Heart right ventricle (tissue), 16 donors: ENCODE measurements around the gene HDAC8. TPM values are rescaled to one million over a fixed set of nuclear protein-coding genes. Genes with fewer than 3 reads are reported as not detected.
A peak's percentile ranks its signal among the peaks of the same experiment; 100 is the strongest.

Experiments used
- ATAC-seq, 8 donors: fragments of 200-7000 bp; cut with Tn5 transposase; one replicate each; pipeline ENCODE4 v1.9.1; 2020; ENCODE audit warnings: mild to moderate bottlenecking in 8 of 8, moderate library complexity in 8 of 8, moderate number of reproducible peaks in 1 of 8
- DNase-seq, 2 donors: peaks; one replicate each; pipeline ENCODE4 v3.0.0-alpha.2; 2020
- H3K27ac ChIP-seq, 10 donors: fragments of 200-600 bp; sonication (generic) in 2 of 10; one replicate each; pipeline versions ENCODE4 v1.5.0 to v1.8.0; 2020 to 2022; ENCODE audit warnings: mild to moderate bottlenecking in 3 of 10
- H3K27me3 ChIP-seq, 7 donors: fragments of 200-600 bp; one replicate each; pipeline ENCODE4 v1.8.0; 2021 to 2022; ENCODE audit warnings: mild to moderate bottlenecking in 2 of 7
- H3K36me3 ChIP-seq, 9 donors: fragments of 200-600 bp; sonication (generic) in 1 of 9; one replicate each; pipeline versions ENCODE4 v1.5.0 to v1.8.0; 2020 to 2022; ENCODE audit warnings: mild to moderate bottlenecking in 2 of 9
- H3K4me1 ChIP-seq, 9 donors: fragments of 200-600 bp; sonication (generic) in 1 of 9; one replicate each; pipeline versions ENCODE4 v1.5.0 to v1.8.0; 2020 to 2022; ENCODE audit warnings: mild to moderate bottlenecking in 4 of 9
- H3K4me3 ChIP-seq, 10 donors: fragments of 200-600 bp; sonication (generic) in 2 of 10; one replicate each; pipeline versions ENCODE4 v1.5.0 to v1.8.0; 2020 to 2022; ENCODE audit warnings: mild to moderate bottlenecking in 7 of 10, moderate library complexity in 2 of 10
- H3K9me3 ChIP-seq, 11 donors: fragments of 200-600 bp in 10 of 11; sonication (generic) in 2 of 11; one replicate each; pipeline versions ENCODE4 v1.5.0 to v1.8.0; 2013 to 2022; ENCODE audit warnings: mild to moderate bottlenecking in 2 of 11, control low read depth in 1 of 11, moderate library complexity in 1 of 11
- WGBS, 2 donors: extraction: QIAGEN DNeasy Blood & Tissue Kit; methylation state at CpG; one replicate each; pipeline ENCODE4 v1.1.7; 2013; ENCODE audit warnings: inconsistent platforms in 1 of 2; 5-methylcytosine and 5-hydroxymethylcytosine counted together
- intact Hi-C, 10 donors: fragments of 100-400 bp; cut with DNase I; formaldehyde crosslinking; loops; one replicate each; pipeline versions ENCODE4 v1.11.1 to v1.14.2; 2022
- polyA plus RNA-seq, 2 donors: library from polyadenylated mRNA; stranded (reverse); fragments of 200-250 nt; gene quantifications; one replicate each; pipeline ENCODE4 v1.2.3, GENCODE V29; 2013
- total RNA-seq, 10 donors: library from RNA; stranded (reverse); fragmentation: NEBNext Ultra II Directional in 3 of 10; extraction: Animal tissue kit (Norgen Biotek cat#: 25700) in 3 of 10; gene quantifications; one replicate each; pipeline versions ENCODE4 v1.2.1 to v1.2.4, GENCODE V29; 2021 to 2023
- TF ChIP-seq, protein P1 (sequence below), 9 donors: fragments of 200-600 bp; sonication (generic) in 2 of 9; IDR thresholded peaks; one replicate each; pipeline versions ENCODE4 v1.5.0 to v1.8.0; 2021 to 2022; ENCODE audit warnings: antibody characterized with exemption in 9 of 9, mild to moderate bottlenecking in 5 of 9, moderate library complexity in 1 of 9
- donor health status: Arrhythmogenic right ventricular cardiomyopathy.
- donor health status: ischemic (EF 13 %, LVEDD 7.1; RV severe dilation, severe dysfunction).
- donor health status: healthy with polysubstance abuse.
- donor health status: DM: no; HTN: yes; CAD: no.
- donor health status: DM: no; HTN: no; CAD: no.
- donor health status: ischemic (EF 25% LVEDD 6.9; RV normal size, moderate dysfunction).
- donor health status: ischemic (EF 25% LVEDD 5.7; RV mildly dilated, moderate dysfunction).
- donor health status: healthy.
- donor health status: DM: yes; HTN: yes; CAD: no.
- donor health status: Ischemic cardiomyopathy.
- donor health status: ischemic (EF 35%, LVEDD 5.7; RV mildly dilated, moderate dysfunction).
- donor health status: nonischemic (EF 11% LVEDD 7.7; RV severe dilation, severe dysfunction).
- donor health status: DM: yes; HTN: yes; CAD: no.
- donor health status: PGD.
- donor health status: ischemic (EF 29% LVEDD 5.4; RV normal size, mild dysfunction).
- donor health status: nonischemic (EF 23%, LVEDD 6.1; RV moderate dilation, normal function).

The HDAC8 gene
- total and polyA plus RNA-seq, 12 donors: 15.9 to 48.1 (median 19.5) TPM

DNA sequence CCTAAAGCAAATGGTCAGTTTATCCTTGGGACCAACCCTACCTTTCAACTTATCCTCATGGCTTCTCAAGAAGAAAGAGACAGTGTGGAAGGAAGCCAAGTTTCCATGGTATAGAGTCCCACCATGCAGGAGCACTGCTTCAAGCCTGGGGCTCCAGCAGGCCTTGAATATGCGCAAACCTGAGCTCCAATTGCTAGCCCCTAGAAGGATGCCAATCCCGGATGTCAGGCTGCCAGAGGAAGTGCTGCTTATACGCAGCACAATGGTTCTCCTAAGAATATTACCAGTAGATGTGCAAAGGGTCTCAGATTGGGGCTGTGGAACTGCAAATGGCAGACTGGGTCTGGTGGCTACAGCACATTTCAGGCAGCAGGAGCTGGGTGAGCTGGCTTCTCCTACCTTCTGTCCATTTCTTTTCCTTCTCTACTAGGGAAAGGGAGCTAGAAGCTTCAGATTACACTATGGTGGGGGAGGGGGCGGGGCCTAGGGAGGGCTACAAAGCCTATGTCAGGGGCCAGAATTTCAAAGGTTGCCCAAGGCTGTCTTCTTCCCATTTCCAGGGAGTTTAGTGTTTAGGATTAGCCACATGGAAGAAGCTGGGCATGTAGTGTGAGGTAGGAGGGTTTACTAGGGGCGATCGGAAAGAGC, 226.2 kb downstream of the HDAC8 start:
- peaks cover 0 to 47% (median 0%) of the 10 kb centered on the region in 7 donors for H3K27me3 ChIP-seq
- ATAC-seq (no peak), DNase-seq (no peak)
- H3K4me3 ChIP-seq: no peak overlapping the region
- H3K27ac ChIP-seq: no peak overlapping the region
- intact Hi-C loops: no loop called here
- H3K9me3 ChIP-seq: no peaks in the 10 kb centered on the region
- peaks cover 0 to 25% (median 0%) of the 10 kb centered on the region in 9 donors for H3K36me3 ChIP-seq
- TF ChIP-seq, protein P1, sequence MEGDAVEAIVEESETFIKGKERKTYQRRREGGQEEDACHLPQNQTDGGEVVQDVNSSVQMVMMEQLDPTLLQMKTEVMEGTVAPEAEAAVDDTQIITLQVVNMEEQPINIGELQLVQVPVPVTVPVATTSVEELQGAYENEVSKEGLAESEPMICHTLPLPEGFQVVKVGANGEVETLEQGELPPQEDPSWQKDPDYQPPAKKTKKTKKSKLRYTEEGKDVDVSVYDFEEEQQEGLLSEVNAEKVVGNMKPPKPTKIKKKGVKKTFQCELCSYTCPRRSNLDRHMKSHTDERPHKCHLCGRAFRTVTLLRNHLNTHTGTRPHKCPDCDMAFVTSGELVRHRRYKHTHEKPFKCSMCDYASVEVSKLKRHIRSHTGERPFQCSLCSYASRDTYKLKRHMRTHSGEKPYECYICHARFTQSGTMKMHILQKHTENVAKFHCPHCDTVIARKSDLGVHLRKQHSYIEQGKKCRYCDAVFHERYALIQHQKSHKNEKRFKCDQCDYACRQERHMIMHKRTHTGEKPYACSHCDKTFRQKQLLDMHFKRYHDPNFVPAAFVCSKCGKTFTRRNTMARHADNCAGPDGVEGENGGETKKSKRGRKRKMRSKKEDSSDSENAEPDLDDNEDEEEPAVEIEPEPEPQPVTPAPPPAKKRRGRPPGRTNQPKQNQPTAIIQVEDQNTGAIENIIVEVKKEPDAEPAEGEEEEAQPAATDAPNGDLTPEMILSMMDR (IDR thresholded peaks at IDR 0.05): no peak
- WGBS, 2 donors: 84 to 91% methylated on average over 6 of the region's 6 CpGs
- no peaks in the 10 kb centered on the region for H3K4me1 ChIP-seq

DNA sequence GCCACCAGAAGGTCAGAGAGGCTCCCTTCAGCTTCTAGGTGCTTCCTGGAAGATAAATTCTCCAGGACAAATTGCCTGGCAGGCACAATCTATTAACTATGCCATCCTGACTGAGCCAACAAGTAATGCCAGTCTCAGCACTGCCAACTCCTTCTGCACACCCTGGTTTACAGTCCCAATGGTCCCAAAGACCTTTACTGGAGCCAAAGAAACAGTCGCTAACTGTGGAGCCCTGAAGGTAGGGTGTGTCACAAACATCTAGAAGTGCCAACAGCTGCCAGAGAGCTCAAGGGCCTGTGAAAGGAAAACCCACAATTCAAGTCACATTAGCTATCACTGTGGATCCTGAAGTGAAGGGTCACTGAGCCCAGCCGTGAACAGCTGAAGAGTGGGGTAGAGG, 232.0 kb downstream of the HDAC8 start:
- WGBS, 2 donors: 76 to 80% methylated on average over 2 of the region's 2 CpGs
- no peak overlapping the region for H3K4me3 ChIP-seq
- no peak for DNase-seq
- H3K27me3 ChIP-seq: peaks cover 0 to 26% (median 0%) of the 10 kb centered on the region in 7 donors
- TF ChIP-seq, protein P1 (IDR thresholded peaks at IDR 0.05): no peak
- no peaks in the 10 kb centered on the region for H3K4me1 ChIP-seq
- no peak overlapping the region for H3K27ac ChIP-seq
- H3K9me3 ChIP-seq: no peaks in the 10 kb centered on the region
- peaks cover 0 to 6% (median 0%) of the 10 kb centered on the region in 9 donors for H3K36me3 ChIP-seq
- peak in 1 of 8 donors; percentile 51 for ATAC-seq
- intact Hi-C loops: no loop called here

DNA sequence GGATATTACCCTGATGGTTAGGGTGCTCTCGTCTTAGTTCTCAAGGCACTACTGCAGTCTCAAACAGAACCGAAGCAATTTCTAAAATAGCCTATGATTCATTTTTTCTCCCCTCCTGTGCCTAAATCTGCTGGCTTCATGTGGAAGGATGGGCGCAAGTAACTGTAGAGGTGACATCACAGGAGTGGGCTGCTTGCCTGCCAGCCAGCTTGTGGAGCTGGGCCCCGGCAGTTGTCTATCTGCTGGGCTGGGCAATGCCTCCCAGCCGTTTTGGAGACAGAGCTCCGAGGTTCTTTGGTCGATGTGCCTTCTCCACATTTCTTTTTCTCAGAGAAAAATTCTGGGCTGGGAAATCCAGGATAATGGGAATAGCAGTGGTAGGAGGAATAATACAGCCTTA, 232.6 kb downstream of the HDAC8 start:
- H3K36me3 ChIP-seq: peaks cover 0 to 2% (median 0%) of the 10 kb centered on the region in 9 donors

DNA sequence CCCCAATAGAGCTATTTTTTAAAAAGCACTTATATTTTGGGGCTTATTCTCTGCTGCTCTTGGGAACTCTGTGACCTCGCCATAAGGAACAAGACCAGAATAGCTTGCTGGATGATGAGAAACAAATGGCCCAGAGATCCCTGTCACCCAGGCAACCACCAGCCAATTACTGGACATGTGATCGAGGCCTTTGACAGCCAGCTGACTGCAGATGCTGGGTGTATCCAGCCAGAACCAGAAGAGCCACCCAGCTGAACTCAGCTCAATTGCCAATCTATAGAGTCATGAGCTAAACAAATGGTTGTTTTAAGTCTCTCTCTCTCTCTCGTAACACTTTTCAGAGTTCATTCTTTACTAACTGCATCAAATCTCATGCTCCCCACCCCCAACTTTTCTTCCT, 242.5 kb downstream of the HDAC8 start:
- intact Hi-C loops: no loop called here
- Histone ChIP-seq H3K4me3 (no peak overlapping the region), H3K9me3 (peaks cover 0 to 6% (median 0%) of the 10 kb centered on the region in 11 donors), H3K27me3 (peaks cover 0 to 18% (median 0%) of the 10 kb centered on the region in 7 donors), H3K36me3 (peaks cover 0 to 6% (median 0%) of the 10 kb centered on the region in 9 donors), H3K4me1 (no peaks in the 10 kb centered on the region), H3K27ac (no peak overlapping the region)
- ATAC-seq: no peak
- DNase-seq: no peak
- WGBS, 2 donors: 80 to 88% methylated on average over 3 of the region's 3 CpGs
- TF ChIP-seq, protein P1 (IDR thresholded peaks at IDR 0.05): no peak

More for the DNA sequence above, 232.6 kb downstream of the HDAC8 start:
- peaks cover 0 to 24% (median 0%) of the 10 kb centered on the region in 7 donors for H3K27me3 ChIP-seq
- H3K9me3 ChIP-seq: no peaks in the 10 kb centered on the region
- H3K4me3 ChIP-seq: no peak overlapping the region
- 83 to 89% methylated on average over 7 of the region's 7 CpGs for WGBS, 2 donors
- intact Hi-C loops: no loop called here
- ATAC-seq (no peak), DNase-seq (no peak)
- TF ChIP-seq, protein P1 (IDR thresholded peaks at IDR 0.05): no peak
- H3K4me1 ChIP-seq: no peaks in the 10 kb centered on the region
- no peak overlapping the region for H3K27ac ChIP-seq
